Heart right ventricle (tissue), 16 donors: ENCODE results near the gene PLAGL2. TPM values are rescaled to one million over a fixed set of nuclear protein-coding genes. Genes with fewer than 3 reads are reported as not detected.

Experiments used
- ATAC-seq, 8 donors: fragments of 200-7000 bp; cut with Tn5 transposase; one replicate each; pipeline ENCODE4 v1.9.1; 2020; ENCODE audit warnings: mild to moderate bottlenecking in 8 of 8, moderate library complexity in 8 of 8, moderate number of reproducible peaks in 1 of 8
- DNase-seq, 2 donors: peaks; one replicate each; pipeline ENCODE4 v3.0.0-alpha.2; 2020
- H3K27ac ChIP-seq, 10 donors: fragments of 200-600 bp; sonication (generic) in 2 of 10; one replicate each; pipeline versions ENCODE4 v1.5.0 to v1.8.0; 2020 to 2022; ENCODE audit warnings: mild to moderate bottlenecking in 3 of 10
- H3K27me3 ChIP-seq, 7 donors: fragments of 200-600 bp; one replicate each; pipeline ENCODE4 v1.8.0; 2021 to 2022; ENCODE audit warnings: mild to moderate bottlenecking in 2 of 7
- H3K36me3 ChIP-seq, 9 donors: fragments of 200-600 bp; sonication (generic) in 1 of 9; one replicate each; pipeline versions ENCODE4 v1.5.0 to v1.8.0; 2020 to 2022; ENCODE audit warnings: mild to moderate bottlenecking in 2 of 9
- H3K4me1 ChIP-seq, 9 donors: fragments of 200-600 bp; sonication (generic) in 1 of 9; one replicate each; pipeline versions ENCODE4 v1.5.0 to v1.8.0; 2020 to 2022; ENCODE audit warnings: mild to moderate bottlenecking in 4 of 9
- H3K4me3 ChIP-seq, 10 donors: fragments of 200-600 bp; sonication (generic) in 2 of 10; one replicate each; pipeline versions ENCODE4 v1.5.0 to v1.8.0; 2020 to 2022; ENCODE audit warnings: mild to moderate bottlenecking in 7 of 10, moderate library complexity in 2 of 10
- H3K9me3 ChIP-seq, 11 donors: fragments of 200-600 bp in 10 of 11; sonication (generic) in 2 of 11; one replicate each; pipeline versions ENCODE4 v1.5.0 to v1.8.0; 2013 to 2022; ENCODE audit warnings: mild to moderate bottlenecking in 2 of 11, control low read depth in 1 of 11, moderate library complexity in 1 of 11
- CTCF ChIP-seq, 9 donors: fragments of 200-600 bp; sonication (generic) in 2 of 9; IDR thresholded peaks; one replicate each; pipeline versions ENCODE4 v1.5.0 to v1.8.0; 2021 to 2022; ENCODE audit warnings: antibody characterized with exemption in 9 of 9, mild to moderate bottlenecking in 5 of 9, moderate library complexity in 1 of 9
- WGBS, 2 donors: extraction: QIAGEN DNeasy Blood & Tissue Kit; methylation state at CpG; one replicate each; pipeline ENCODE4 v1.1.7; 2013; ENCODE audit warnings: inconsistent platforms in 1 of 2; 5-methylcytosine and 5-hydroxymethylcytosine counted together
- intact Hi-C, 10 donors: fragments of 100-400 bp; cut with DNase I; formaldehyde crosslinking; loops; one replicate each; pipeline versions ENCODE4 v1.11.1 to v1.14.2; 2022
- polyA plus RNA-seq, 2 donors: library from polyadenylated mRNA; stranded (reverse); fragments of 200-250 nt; gene quantifications; one replicate each; pipeline ENCODE4 v1.2.3, GENCODE V29; 2013
- total RNA-seq, 10 donors: library from RNA; stranded (reverse); fragmentation: NEBNext Ultra II Directional in 3 of 10; extraction: Animal tissue kit (Norgen Biotek cat#: 25700) in 3 of 10; gene quantifications; one replicate each; pipeline versions ENCODE4 v1.2.1 to v1.2.4, GENCODE V29; 2021 to 2023
- donor health status: Arrhythmogenic right ventricular cardiomyopathy.
- donor health status: ischemic (EF 13 %, LVEDD 7.1; RV severe dilation, severe dysfunction).
- donor health status: healthy with polysubstance abuse.
- donor health status: DM: no; HTN: yes; CAD: no.
- donor health status: DM: no; HTN: no; CAD: no.
- donor health status: ischemic (EF 25% LVEDD 6.9; RV normal size, moderate dysfunction).
- donor health status: ischemic (EF 25% LVEDD 5.7; RV mildly dilated, moderate dysfunction).
- donor health status: healthy.
- donor health status: DM: yes; HTN: yes; CAD: no.
- donor health status: Ischemic cardiomyopathy.
- donor health status: ischemic (EF 35%, LVEDD 5.7; RV mildly dilated, moderate dysfunction).
- donor health status: nonischemic (EF 11% LVEDD 7.7; RV severe dilation, severe dysfunction).
- donor health status: DM: yes; HTN: yes; CAD: no.
- donor health status: PGD.
- donor health status: ischemic (EF 29% LVEDD 5.4; RV normal size, mild dysfunction).
- donor health status: nonischemic (EF 23%, LVEDD 6.1; RV moderate dilation, normal function).

PLAGL2 gene
- total and polyA plus RNA-seq, 12 donors, result 1.7 to 12.3 (median 7.5) TPM

GRCh38 chr20:32191422-32191821 is 16.1 kb downstream of the PLAGL2 start:
- H3K27me3 ChIP-seq, result no peaks in the 10 kb centered on the region
- peaks cover 0 to 63% (median 35%) of the 10 kb centered on the region in 9 donors for H3K4me1 ChIP-seq
- intact Hi-C loops, result loop anchor here in 1 of 10 donors (5.0 kb wide), 1 partner anchor 34 kb away; no protein-coding TSS in a partner anchor
- DNase-seq (no peak), ATAC-seq (peak in 1 of 8 donors; percentile 3)
- H3K36me3 ChIP-seq, result peaks cover 0 to 30% (median 12%) of the 10 kb centered on the region in 9 donors
- no peak overlapping the region for H3K4me3 ChIP-seq
- no peak for TF ChIP-seq CTCF (IDR thresholded peaks at IDR 0.05)
- WGBS, 2 donors, result 77 to 81% methylated on average over 3 of the region's 3 CpGs
- H3K27ac ChIP-seq, result peak overlapping the region in 2 of 10 donors; percentile 86 to 87
- no peaks in the 10 kb centered on the region for H3K9me3 ChIP-seq

GRCh38 chr20:32190616-32191415 is 16.7 kb downstream of the PLAGL2 start:
- peaks cover 0 to 24% (median 6%) of the 10 kb centered on the region in 9 donors for H3K36me3 ChIP-seq
- ATAC-seq (peak in 1 of 8 donors; percentile 8), DNase-seq (no peak)
- intact Hi-C loops, result loop anchor here in 1 of 10 donors (5.0 kb wide), 1 partner anchor 34 kb away; no protein-coding TSS in a partner anchor
- no peaks in the 10 kb centered on the region for H3K27me3 ChIP-seq
- WGBS, 2 donors, result 39 to 46% methylated on average over 14 of the region's 14 CpGs
- peaks cover 0 to 63% (median 33%) of the 10 kb centered on the region in 9 donors for H3K4me1 ChIP-seq
- H3K27ac ChIP-seq, result peak overlapping the region; percentile 59 to 88 (median 83)
- TF ChIP-seq CTCF (IDR thresholded peaks at IDR 0.05), result no peak
- H3K4me3 ChIP-seq, result peak overlapping the region; percentile 36 to 88 (median 69)
- no peaks in the 10 kb centered on the region for H3K9me3 ChIP-seq

GRCh38 chr20:32189691-32190615 is 17.6 kb downstream of the PLAGL2 start:
- Histone ChIP-seq H3K27me3 (no peaks in the 10 kb centered on the region), H3K27ac (peak overlapping the region; percentile 59 to 88 (median 83)), H3K4me3 (peak overlapping the region; percentile 36 to 88 (median 69)), H3K36me3 (peaks cover 0 to 15% (median 0%) of the 10 kb centered on the region in 9 donors), H3K4me1 (peaks cover 0 to 63% (median 32%) of the 10 kb centered on the region in 9 donors), H3K9me3 (no peaks in the 10 kb centered on the region)
- DNase-seq, result peak; percentile 40 to 48
- intact Hi-C loops, result loop anchor here in 1 of 10 donors (5.0 kb wide), 1 partner anchor 33 kb away; no protein-coding TSS in a partner anchor
- WGBS, 2 donors, result 5% methylated on average over 84 to 88 of the region's 88 CpGs
- peak; percentile 42 to 73 (median 50) for ATAC-seq
- peak in 1 of 9 donors; percentile 22 for TF ChIP-seq CTCF (IDR thresholded peaks at IDR 0.05)

- Histone ChIP-seq H3K4me3 (peak overlapping the region in 7 of 10 donors; percentile 67 to 88 (median 69)), H3K4me1 (peaks cover 0 to 55% (median 32%) of the 10 kb centered on the region in 9 donors), H3K27me3 (no peaks in the 10 kb centered on the region), H3K36me3 (peaks cover 0 to 7% (median 0%) of the 10 kb centered on the region in 9 donors), H3K9me3 (no peaks in the 10 kb centered on the region), H3K27ac (peak overlapping the region in 2 of 10 donors; percentile 84 to 88)
- peak in 1 of 8 donors; percentile 22 for ATAC-seq
- intact Hi-C loops, result no loop called here
- no peak for DNase-seq
- no peak for TF ChIP-seq CTCF (IDR thresholded peaks at IDR 0.05)
- 95 to 97% methylated on average over 9 of the region's 9 CpGs for WGBS, 2 donors
Observed at GRCh38 chr20:32189123-32189410, 18.5 kb downstream of the PLAGL2 start.
